NCI-H2107 treated with DMSO at 0.1 percent for 48 hours (cell line): ENCODE data around the gene C1orf94.

Experiments
- DNase-seq: peaks from one replicate; lab custom pipeline; 2025; ENCODE audit not compliant: unreplicated experiment; lab: John Stamatoyannopoulos, UW

Gene C1orf94

DNA sequence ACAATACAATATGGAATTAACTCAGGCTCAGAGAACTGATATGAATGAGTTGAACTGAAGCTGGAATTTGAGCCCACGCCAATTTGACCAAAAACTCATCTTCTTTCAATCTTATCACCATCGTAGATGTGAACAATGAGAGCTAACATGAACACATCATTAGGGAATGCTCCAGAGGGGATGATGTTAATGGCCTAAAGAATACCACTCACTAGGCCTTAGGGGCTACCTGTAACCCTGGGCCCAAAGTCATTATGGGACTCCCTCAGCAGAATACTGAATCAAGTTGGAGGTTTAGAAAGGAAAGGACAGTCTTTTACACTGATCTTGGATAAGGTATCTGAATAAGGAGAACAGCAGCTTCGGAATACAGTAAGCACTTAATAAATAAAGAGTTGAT is 73.6 kb downstream of the C1orf94 start:
- DNase-seq, result no peak

DNA sequence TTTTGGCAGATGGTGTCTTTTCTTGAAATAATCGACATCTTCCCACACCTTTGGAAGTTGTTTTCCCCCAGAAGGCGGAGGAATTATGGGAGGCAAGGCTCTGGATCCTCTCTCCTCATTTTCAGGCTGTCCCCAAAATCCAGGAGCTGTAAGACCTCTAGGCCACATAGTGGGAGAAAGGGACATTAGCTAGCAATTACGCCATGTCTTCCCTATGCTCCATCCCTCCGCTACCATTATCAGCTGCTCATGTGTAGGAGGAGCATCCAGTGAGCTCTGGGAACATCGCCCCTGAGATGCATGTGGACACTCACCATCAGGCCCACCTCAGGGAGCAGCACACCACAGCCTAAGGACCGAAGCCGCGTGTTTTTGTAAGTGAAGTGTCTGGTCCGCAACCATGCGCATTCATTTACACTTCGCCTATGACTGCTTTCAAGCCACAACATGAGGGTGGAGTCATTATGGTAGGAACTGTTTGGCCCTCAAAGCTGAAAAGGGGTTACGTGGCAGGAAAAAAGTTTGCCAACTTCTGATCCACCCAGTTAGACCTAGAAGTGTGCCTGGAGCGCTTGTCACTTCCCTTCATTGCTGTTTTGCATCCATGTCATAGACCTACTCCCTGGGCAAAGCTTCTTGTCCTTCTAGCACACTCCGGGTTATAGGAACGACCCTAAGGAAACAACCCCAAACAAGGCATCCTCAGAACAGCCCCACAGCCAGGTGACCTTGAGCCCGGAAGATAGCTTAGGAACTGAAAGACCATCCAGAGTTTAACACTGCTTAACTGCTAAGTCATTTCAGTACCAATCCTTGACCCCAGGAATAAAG is 85.5 kb downstream of the C1orf94 start:
- no peak for DNase-seq

- DNase-seq, result no peak
Measured at GRCh38 chr1:34262921-34263320, 86.2 kb downstream of the C1orf94 start.

DNA sequence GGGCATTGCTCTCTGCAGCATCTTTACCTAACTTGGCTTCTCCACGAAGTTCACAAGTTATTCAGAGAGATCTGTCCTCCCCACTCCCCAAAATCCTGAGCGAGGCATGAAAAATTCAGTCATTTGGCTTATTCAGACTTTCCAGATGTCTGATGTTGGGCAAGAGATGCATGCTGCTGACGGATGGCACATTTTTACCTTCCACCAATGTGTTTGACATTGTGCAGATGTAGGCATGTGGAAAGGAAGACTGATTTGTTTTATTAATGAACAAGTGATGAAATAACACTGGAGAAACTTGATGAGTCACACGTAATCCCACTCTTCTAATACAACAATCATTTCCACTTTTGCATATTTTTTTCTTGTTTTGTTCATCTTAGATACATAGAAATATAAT is 86.7 kb downstream of the C1orf94 start:
- no peak for DNase-seq

DNA sequence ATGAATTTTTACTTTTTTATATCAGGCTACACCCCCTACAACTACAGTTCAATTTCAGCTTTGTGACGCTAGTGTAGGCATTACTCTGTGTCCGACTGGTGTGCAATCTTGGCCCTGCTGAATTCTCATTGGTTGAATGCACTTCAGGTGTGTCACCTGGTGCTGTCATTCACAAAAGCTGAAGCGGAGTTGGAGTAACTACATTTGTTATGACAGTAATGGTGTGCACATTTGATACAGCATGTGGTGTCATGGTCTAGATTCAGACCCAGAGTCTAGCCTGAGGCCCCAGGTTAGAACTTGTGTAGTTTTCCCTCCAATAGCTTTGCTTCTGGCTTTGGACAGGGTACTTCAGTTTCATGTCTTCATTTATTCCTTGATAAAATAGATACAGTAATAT is 88.7 kb downstream of the C1orf94 start:
- DNase-seq, result no peak

DNA sequence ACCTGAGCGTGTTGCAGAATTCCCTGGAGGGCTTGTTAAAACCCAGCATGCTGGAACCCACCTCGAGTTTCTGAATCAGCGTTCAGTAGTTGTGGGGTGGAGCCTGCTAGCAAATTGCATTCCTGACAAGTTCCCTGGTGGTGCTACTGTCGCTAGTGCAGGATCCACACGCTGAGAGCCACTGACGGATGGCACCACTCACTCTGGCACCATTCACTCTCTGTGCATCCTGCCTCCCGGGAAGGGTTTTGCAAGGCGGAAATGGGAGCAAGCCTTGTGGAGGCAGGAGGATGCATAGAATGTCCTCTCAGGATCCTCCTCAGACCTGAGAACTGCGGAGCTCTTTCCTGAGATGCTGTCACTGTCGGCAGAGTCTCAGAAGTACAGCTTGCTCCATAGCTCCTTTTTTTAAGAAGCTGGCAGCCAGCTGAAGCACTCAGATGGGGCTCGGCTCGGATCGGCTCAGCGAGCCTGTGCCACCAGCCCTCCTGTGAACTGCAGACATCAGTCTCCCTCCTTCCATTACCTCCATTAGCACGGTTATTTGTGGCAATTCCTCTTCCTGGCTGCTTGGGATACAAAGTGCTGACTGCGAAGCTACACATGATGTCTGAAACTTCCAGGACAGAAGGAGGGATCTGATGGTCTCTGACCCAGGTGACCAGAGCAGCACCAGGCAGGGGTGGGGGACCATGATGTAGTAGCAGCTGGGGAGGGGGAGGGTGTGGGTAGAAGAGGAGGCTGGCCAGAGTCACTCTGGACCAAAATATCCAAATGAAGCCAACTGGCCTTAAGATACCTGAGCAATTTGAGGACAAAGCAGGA is 89.6 kb downstream of the C1orf94 start:
- DNase-seq, result peak; percentile 13

GRCh38 chr1:34267326-34267725 is 90.6 kb downstream of the C1orf94 start:
- no peak for DNase-seq

GRCh38 chr1:34268311-34268954 is 91.7 kb downstream of the C1orf94 start:
- no peak for DNase-seq
